22Rv1 (cell line): ENCODE data around the gene PRRC2B.

Experiments used
- CTCF ChIP-seq: fragments of 450-650 bp; IDR thresholded peaks from 2 replicates; pipeline ENCODE4 v1.5.1; 2017; ENCODE audit warnings: mild to moderate bottlenecking
- ZFX ChIP-seq: fragments of 450-650 bp; IDR thresholded peaks from 2 replicates; pipeline ENCODE4 v1.6.1; 2017; ENCODE audit warnings: antibody characterized with exemption, borderline replicate concordance

- TF ChIP-seq CTCF (no peak), ZFX (no peak)
Observed at GRCh38 chr9:131511880-131512279, 118.0 kb downstream of the PRRC2B start.
